Activated naive CD8-positive, alpha-beta T cell treated with anti-CD3 and anti-CD28 coated beads, Interleukin-2, amount 50 U/mL, for 24 hours (primary cell): ENCODE data around the gene DLGAP1.

Experiments
- ATAC-seq: fragments of 150-1000 bp; cut with Tn5 transposase; one replicate; pipeline ENCODE4 v1.10.0; 2021
- DNase-seq: peaks from one replicate; pipeline ENCODE4 v3.0.0; 2021
- H3K27ac Mint-ChIP-seq: one replicate; pipeline ENCODE4 v1.8.0; 2021; ENCODE audit warnings: mild to moderate bottlenecking, mixed read lengths
- H3K27me3 Mint-ChIP-seq: one replicate; pipeline ENCODE4 v1.8.0; 2021; ENCODE audit warnings: mixed read lengths
- H3K36me3 Mint-ChIP-seq: one replicate; pipeline ENCODE4 v1.8.0; 2021; ENCODE audit warnings: low read depth, mixed read lengths
- H3K4me1 Mint-ChIP-seq: one replicate; pipeline ENCODE4 v1.8.0; 2021; ENCODE audit warnings: mixed read lengths
- H3K4me3 Mint-ChIP-seq: one replicate; pipeline ENCODE4 v1.8.0; 2021; ENCODE audit warnings: mild to moderate bottlenecking, moderate library complexity, mixed read lengths
- H3K9me3 Mint-ChIP-seq: one replicate; pipeline ENCODE4 v1.8.0; 2021; ENCODE audit warnings: mixed read lengths

DLGAP1 gene

GRCh38 chr18:4224031-4224704 lies 230.9 kb downstream of the DLGAP1 start:
- ATAC-seq, result no peak
- Mint-ChIP-seq H3K4me1 (no peaks in the 10 kb centered on the region), H3K27me3 (no peaks in the 10 kb centered on the region), H3K9me3 (no peaks in the 10 kb centered on the region), H3K4me3 (no peak overlapping the region), H3K27ac (no peak overlapping the region), H3K36me3 (no peaks in the 10 kb centered on the region)
- no peak for DNase-seq

GRCh38 chr18:4211111-4211837 lies 243.8 kb downstream of the DLGAP1 start:
- no peaks in the 10 kb centered on the region for H3K4me1 Mint-ChIP-seq
- peaks cover 14% of the 10 kb centered on the region for H3K9me3 Mint-ChIP-seq
- no peaks in the 10 kb centered on the region for H3K36me3 Mint-ChIP-seq
- no peaks in the 10 kb centered on the region for H3K27me3 Mint-ChIP-seq
- H3K4me3 Mint-ChIP-seq, result no peak overlapping the region
- ATAC-seq (no peak), DNase-seq (no peak)
- H3K27ac Mint-ChIP-seq, result no peak overlapping the region

- Mint-ChIP-seq H3K36me3 (no peaks in the 10 kb centered on the region), H3K9me3 (peaks cover 17% of the 10 kb centered on the region), H3K27ac (no peak overlapping the region), H3K27me3 (no peaks in the 10 kb centered on the region), H3K4me3 (no peak overlapping the region), H3K4me1 (no peaks in the 10 kb centered on the region)
- ATAC-seq (no peak), DNase-seq (no peak)
Observed at GRCh38 chr18:4208366-4208765, 246.7 kb downstream of the DLGAP1 start.

- no peaks in the 10 kb centered on the region for H3K36me3 Mint-ChIP-seq
- H3K27ac Mint-ChIP-seq, result no peak overlapping the region
- H3K4me3 Mint-ChIP-seq, result no peak overlapping the region
- ATAC-seq (no peak), DNase-seq (no peak)
- no peaks in the 10 kb centered on the region for H3K4me1 Mint-ChIP-seq
- H3K9me3 Mint-ChIP-seq, result peaks cover 17% of the 10 kb centered on the region
- H3K27me3 Mint-ChIP-seq, result no peaks in the 10 kb centered on the region
Observed at GRCh38 chr18:4207383-4207985, 247.6 kb downstream of the DLGAP1 start.

GRCh38 chr18:4204438-4204720 lies 250.7 kb downstream of the DLGAP1 start:
- H3K27ac Mint-ChIP-seq, result no peak overlapping the region
- DNase-seq, result no peak
- no peaks in the 10 kb centered on the region for H3K4me1 Mint-ChIP-seq
- ATAC-seq, result no peak
- no peaks in the 10 kb centered on the region for H3K27me3 Mint-ChIP-seq
- peaks cover 13% of the 10 kb centered on the region for H3K9me3 Mint-ChIP-seq
- H3K4me3 Mint-ChIP-seq, result no peak overlapping the region
- H3K36me3 Mint-ChIP-seq, result no peaks in the 10 kb centered on the region

- DNase-seq (no peak), ATAC-seq (no peak)
- Mint-ChIP-seq H3K36me3 (no peaks in the 10 kb centered on the region), H3K9me3 (peaks cover 13% of the 10 kb centered on the region), H3K4me1 (no peaks in the 10 kb centered on the region), H3K4me3 (no peak overlapping the region), H3K27ac (no peak overlapping the region), H3K27me3 (no peaks in the 10 kb centered on the region)
Observed at GRCh38 chr18:4203568-4204437, 251.3 kb downstream of the DLGAP1 start.

- peaks cover 4% of the 10 kb centered on the region for H3K9me3 Mint-ChIP-seq
- H3K36me3 Mint-ChIP-seq, result no peaks in the 10 kb centered on the region
- no peak overlapping the region for H3K27ac Mint-ChIP-seq
- ATAC-seq, result no peak
- no peaks in the 10 kb centered on the region for H3K4me1 Mint-ChIP-seq
- DNase-seq, result no peak
- no peaks in the 10 kb centered on the region for H3K27me3 Mint-ChIP-seq
- no peak overlapping the region for H3K4me3 Mint-ChIP-seq
Observed at GRCh38 chr18:4200399-4200798, 254.7 kb downstream of the DLGAP1 start.

- DNase-seq (no peak), ATAC-seq (no peak)
- H3K9me3 Mint-ChIP-seq, result peaks cover 4% of the 10 kb centered on the region
- H3K4me3 Mint-ChIP-seq, result no peak overlapping the region
- H3K27ac Mint-ChIP-seq, result no peak overlapping the region
- H3K27me3 Mint-ChIP-seq, result no peaks in the 10 kb centered on the region
- no peaks in the 10 kb centered on the region for H3K4me1 Mint-ChIP-seq
- no peaks in the 10 kb centered on the region for H3K36me3 Mint-ChIP-seq
Observed at GRCh38 chr18:4198956-4199355, 256.2 kb downstream of the DLGAP1 start.

GRCh38 chr18:4196351-4196750 lies 258.8 kb downstream of the DLGAP1 start:
- no peaks in the 10 kb centered on the region for H3K36me3 Mint-ChIP-seq
- no peak for DNase-seq
- no peak for ATAC-seq
- H3K27ac Mint-ChIP-seq, result no peak overlapping the region
- no peak overlapping the region for H3K4me3 Mint-ChIP-seq
- H3K27me3 Mint-ChIP-seq, result no peaks in the 10 kb centered on the region
- no peaks in the 10 kb centered on the region for H3K4me1 Mint-ChIP-seq
- H3K9me3 Mint-ChIP-seq, result no peaks in the 10 kb centered on the region

GRCh38 chr18:4193086-4193485 lies 262.0 kb downstream of the DLGAP1 start:
- Mint-ChIP-seq H3K27me3 (no peaks in the 10 kb centered on the region), H3K4me1 (no peaks in the 10 kb centered on the region), H3K4me3 (no peak overlapping the region), H3K36me3 (no peaks in the 10 kb centered on the region), H3K27ac (no peak overlapping the region), H3K9me3 (no peaks in the 10 kb centered on the region)
- ATAC-seq (no peak), DNase-seq (no peak)

- no peak for ATAC-seq
- Mint-ChIP-seq H3K27ac (no peak overlapping the region), H3K27me3 (peaks cover 2% of the 10 kb centered on the region), H3K36me3 (no peaks in the 10 kb centered on the region), H3K4me1 (no peaks in the 10 kb centered on the region), H3K4me3 (no peak overlapping the region), H3K9me3 (peaks cover 8% of the 10 kb centered on the region)
- DNase-seq, result no peak
Observed at GRCh38 chr18:4181882-4182568, 273.1 kb downstream of the DLGAP1 start.

- H3K4me3 Mint-ChIP-seq, result no peak overlapping the region
- no peak for DNase-seq
- ATAC-seq, result no peak
- H3K27me3 Mint-ChIP-seq, result peaks cover 2% of the 10 kb centered on the region
- H3K36me3 Mint-ChIP-seq, result no peaks in the 10 kb centered on the region
- no peak overlapping the region for H3K27ac Mint-ChIP-seq
- H3K4me1 Mint-ChIP-seq, result no peaks in the 10 kb centered on the region
- H3K9me3 Mint-ChIP-seq, result peaks cover 4% of the 10 kb centered on the region
Observed at GRCh38 chr18:4181086-4181485, 274.0 kb downstream of the DLGAP1 start.

GRCh38 chr18:4172196-4173100 lies 282.7 kb downstream of the DLGAP1 start:
- Mint-ChIP-seq H3K4me1 (no peaks in the 10 kb centered on the region), H3K4me3 (no peak overlapping the region), H3K27me3 (no peaks in the 10 kb centered on the region), H3K9me3 (peaks cover 6% of the 10 kb centered on the region), H3K36me3 (no peaks in the 10 kb centered on the region), H3K27ac (no peak overlapping the region)
- DNase-seq (no peak), ATAC-seq (no peak)
